GM19035 (cell line): ENCODE measurements around the gene SRPX2.
A peak's percentile ranks its signal among the peaks of the same experiment; 100 is the strongest.

Source experiments
- ATAC-seq: cut with Tn5 transposase; IDR thresholded peaks from one replicate; pipeline ENCODE4 v1.9.1; 2021; ENCODE audit not compliant: unreplicated experiment

Gene SRPX2

DNA sequence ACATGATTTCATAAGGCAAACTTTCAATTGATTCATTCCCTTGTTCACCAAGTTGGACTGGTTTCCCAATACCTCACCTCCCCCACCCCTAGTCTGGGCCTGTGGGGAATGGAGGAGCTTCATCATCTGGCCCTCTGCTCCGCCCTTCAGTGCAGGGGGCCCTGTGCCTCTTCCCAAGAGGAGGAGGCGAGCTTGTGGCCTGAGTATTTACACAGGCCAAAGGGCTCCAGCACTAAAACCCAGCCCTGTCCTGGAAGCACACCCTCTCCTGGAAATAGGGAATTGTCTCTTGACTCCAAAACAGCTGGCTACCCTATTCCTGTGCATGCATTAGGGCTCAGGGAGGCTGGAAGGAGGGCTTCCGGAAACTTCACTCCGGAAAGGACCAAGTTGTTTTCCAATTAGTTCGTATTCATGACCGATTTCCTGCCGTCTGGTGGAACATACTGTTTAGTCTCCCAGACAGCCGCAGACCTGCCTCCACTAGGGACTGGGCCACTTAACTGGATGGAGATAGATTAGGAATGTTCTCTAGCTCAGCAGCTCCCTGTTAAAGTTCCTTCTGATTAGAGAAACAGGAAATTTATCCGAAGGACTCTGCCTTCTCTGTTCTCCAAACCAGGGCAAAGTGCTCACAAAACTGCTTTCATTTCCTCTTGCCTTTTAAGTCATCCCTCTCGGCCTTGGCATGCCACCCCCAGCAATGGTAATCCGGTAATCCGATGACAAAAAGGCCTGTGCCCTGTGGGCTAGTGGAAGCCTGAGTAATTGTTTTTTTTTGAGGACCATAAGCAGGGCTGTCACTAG, 5.8 kb downstream of the SRPX2 start:
- no peak for ATAC-seq

DNA sequence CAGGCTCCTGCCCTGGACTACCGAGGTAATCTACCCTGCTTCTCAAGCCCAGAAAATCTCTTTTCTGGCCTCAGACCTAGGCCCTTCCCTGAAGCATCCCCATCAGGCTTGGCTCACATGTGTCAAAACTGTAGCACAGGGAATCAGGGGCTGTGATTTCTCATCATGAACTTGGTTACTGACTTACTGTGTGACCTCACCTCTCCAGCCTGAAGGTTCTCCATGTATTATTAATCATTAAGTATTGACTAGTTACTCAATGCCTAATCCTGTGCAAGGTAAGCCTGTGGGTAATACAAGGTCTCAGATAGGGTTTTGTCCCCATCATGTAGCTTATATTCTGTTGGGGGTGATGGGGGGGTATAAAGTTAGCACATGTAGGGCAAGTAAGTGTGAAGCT, 6.8 kb downstream of the SRPX2 start:
- ATAC-seq: no peak

DNA sequence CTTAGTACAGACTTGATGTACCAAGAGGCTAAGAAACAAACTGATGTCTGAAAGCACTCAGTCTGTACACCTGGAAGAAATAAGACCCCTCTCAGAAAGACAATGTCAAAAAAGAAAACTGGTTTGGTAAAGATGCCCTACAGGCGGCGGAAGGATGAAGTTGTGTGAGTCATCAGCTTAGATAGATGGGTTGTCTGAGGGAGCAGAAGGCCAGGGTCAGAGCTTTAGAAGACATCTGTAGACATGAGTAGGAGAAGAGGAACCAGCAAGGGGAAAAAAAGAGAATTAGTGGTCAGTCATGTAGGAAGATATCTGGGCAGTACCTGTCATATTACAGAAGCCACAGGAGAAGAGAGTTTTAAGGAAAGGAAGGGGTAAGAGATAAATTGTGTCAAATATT, 8.3 kb downstream of the SRPX2 start:
- no peak for ATAC-seq

DNA sequence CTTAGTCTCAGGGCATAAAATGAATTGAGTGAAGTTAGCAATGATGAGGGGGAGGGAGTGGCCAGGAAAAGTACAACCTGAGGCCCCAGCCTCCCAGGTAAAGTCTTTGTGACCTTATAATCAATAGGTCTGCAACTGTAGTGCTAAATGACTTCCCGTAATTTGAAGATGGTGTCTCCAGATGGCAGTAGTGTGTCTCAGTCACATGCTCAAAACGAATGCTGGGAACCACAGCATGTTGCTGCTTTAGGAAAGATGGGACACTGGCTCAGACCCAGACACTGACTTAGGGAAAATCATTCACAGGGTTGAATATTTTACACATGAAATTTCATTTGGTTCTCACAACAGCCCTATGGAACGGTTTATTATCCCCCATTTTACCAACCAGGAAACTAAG, 10.3 kb downstream of the SRPX2 start:
- ATAC-seq: no peak

DNA sequence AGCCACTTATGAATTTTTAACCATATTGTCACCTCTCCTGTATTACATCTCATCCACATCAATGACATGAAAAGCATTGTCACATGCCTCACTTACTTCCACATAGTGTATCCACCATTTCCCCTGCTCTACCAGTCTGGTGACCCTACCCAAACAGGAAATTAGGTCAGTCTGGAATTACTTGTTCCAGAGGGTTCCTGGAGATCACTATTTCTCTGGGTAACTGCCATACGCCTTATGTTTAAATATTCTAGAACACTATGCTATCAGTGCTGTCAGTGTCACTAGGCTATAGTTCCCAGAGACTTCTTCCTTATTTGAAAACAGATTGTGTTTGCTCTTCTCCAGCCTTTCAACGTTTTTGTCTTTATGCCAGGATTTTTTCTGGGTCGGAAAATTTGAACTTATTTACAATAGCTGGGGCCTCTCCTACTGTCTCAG, 15.0 kb downstream of the SRPX2 start:
- no peak for ATAC-seq

DNA sequence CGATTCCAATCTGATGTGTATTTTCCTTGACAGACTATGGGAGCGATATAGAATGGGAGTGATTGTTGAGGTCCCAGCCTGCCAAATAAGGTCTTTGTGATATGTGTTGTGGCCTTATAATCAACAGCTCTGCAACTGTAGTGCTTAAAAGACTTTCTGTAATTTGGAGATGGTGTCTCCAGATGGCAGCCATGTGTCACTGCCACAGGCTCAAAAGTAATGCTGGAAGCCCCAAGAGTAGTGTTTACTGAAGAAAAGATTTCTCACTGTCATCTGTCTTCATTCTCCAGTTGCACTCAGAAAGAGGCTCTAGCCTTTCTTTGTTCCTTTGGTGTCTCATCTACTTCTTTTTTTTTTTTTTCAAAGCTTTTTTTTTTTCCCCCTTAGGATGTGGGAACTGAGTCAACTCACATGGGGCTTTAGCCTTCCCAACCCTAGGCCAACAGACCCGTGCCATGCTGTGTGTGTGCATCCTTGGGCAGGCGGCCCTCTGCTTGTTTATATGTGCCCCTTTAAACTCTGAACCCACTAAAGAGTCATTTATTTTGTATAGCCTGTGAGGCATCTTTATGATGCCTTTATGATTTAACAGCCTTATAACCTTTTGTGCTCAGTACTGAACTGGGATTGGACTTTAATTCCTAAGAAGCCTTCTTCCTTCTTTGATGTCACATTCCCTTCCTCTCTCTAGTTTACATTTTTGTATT, 15.6 kb downstream of the SRPX2 start:
- ATAC-seq: no peak

DNA sequence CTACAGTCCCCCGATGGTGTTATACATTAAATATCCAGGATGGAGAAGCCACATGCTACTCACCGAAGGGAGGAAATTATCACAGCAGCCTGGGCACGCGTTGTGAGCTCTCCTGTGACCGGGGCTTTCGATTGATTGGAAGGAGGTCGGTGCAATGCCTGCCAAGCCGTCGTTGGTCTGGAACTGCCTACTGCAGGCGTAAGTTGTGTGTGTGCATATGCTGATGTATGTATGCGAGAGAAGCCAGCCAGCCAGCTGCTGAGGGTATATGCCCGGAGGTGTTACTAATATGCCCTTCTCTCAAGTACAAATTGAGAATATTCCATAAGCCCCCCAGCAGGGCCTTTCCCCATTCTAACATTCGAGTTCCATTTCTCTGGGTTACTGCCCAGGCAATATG, 18.2 kb downstream of the SRPX2 start:
- no peak for ATAC-seq

DNA sequence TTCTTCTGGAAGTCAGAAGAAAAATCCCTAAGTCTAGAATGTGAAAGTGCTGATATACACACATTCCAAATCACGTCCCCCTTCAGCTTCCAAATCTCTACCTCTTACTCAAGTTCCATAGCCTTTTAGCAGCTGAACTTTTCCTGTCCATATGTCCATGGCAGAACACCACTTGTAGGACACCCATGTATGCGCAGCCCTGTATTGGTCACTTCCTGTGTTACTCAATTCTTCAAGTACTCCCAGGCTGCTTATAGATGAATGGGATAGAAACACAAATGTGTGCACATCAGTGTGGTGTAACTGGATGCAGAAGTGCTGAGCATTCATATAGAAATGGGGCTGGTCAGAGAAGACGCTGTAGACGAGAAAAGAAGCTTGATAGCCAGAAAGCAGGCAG, 18.8 kb downstream of the SRPX2 start:
- ATAC-seq: no peak

DNA sequence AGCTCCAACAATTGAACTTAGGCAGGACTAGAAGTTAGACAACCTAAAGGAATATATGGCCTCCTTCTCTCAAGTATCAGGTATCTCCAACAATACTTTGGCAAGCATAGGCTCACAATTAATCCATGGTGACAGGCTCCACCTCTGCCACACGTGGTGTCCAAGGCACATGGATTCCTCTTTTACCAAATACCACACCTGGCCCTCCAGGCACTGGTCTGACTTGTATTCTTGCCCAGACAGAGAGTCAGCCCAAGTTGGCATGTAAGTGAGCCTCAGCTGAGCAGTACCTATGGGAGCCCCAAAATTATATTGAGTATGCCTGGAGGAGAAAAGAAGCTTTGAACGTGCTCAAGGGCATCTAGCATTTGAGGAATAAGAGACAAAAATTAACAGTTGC, 19.6 kb downstream of the SRPX2 start:
- ATAC-seq: no peak

DNA sequence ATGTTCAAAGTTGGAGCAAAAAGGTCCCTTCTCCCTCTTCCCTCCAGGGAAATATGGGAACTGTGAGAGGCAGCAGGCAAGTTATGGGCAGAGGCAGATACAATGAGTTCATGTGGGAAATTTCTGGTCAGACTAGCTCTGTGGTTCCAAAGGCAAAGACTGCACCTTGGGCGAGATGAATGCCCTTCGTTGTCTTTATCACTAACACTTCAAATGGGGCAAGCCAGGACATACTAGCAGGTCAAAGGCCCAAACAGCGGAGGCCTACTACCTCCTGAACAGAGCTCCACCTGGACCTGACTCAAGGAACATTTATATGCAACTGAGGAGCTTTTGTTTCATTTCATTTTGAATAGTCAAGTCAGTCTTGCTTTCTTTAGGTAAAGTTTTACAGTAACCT, 29.0 kb downstream of the SRPX2 start:
- no peak for ATAC-seq

DNA sequence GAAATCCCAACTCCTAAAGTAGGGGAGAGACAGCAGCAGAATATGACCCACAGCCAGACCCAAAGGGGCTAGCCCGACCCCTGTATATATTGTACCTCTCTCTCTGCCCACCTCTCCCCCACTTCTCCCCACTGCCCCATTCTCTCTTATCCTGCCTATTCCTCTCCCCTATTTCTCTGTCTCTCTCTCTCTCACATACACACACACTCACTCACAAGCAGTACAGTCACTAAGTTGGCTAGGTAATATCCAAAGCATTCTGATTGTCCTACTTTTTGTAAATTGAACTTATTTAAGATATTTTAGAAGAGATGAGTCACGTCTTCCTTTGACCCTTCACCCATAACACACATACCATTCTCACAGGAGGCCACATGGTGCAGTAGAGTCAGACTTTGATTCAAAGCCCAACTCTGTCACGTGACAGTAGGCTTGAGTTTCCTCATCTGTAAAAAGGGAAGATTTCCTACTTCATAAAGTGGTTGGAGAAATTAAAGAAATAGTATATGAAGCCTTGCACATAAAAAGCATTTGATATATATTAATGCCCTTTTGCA, 29.5 kb downstream of the SRPX2 start:
- no peak for ATAC-seq

DNA sequence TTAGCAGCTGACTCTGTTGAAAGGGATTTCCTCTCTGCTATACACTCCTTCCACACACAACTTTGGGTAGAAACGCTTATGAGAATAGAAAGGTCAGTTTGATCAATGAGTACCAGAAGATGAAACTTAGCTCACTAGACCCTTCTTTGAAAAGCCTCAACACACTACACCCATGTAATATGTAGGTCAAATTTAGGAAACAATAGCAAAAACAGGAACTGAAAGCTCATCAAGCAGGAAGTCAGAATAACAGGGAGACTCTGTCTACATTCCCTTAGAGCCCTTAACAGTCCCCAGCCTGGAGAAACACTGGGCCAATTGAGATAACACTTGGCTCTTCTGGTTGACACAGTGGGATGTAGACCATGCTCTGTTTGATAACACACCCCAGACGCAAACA, 30.7 kb downstream of the SRPX2 start:
- no peak for ATAC-seq

DNA sequence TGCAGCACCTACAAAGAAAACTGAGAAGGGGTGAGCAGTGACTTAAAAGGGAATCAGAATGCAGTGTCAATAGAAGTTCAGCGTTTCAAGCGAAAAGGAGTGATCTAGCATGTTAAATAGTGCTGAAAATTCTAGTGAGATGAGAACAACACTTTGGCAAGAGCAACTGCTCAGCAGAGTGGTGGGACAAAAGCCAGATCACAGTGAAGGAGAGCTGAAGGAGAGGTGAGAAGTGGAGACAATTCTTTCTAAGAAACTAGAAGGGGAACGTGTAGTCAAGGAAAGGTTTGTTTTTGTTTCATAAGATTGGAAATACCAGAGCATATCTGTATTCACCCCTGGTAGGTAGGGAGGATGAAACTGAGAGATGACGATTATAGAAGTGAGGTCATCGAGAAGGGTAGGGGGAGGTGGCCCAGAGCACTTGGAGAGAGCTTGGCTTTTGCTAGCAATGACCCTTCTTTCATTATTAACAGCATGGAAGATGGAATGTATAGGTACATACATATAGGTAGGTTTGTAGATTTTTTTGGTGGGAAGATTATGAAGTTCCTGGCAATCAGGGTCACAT, 33.7 kb downstream of the SRPX2 start:
- ATAC-seq: no peak

DNA sequence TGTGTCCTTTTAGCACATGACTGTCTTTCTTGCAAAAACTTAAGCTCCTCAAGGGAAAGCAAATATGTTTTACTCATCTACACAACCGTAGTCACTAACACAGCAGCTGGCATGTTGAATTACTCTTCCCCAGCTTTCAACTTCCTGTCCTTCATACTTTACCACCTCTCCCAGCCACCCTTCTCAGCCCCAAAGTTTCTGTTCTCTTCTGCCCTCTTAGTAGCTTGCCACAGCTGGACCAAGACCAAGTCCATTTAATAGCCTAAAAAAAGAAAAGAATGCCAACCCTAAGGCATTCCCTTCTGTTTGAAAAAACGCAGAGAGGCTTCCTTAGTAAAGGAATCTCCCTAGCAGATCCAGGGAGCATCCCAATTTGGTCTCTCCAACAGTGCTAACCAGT, 36.8 kb downstream of the SRPX2 start:
- ATAC-seq: no peak

DNA sequence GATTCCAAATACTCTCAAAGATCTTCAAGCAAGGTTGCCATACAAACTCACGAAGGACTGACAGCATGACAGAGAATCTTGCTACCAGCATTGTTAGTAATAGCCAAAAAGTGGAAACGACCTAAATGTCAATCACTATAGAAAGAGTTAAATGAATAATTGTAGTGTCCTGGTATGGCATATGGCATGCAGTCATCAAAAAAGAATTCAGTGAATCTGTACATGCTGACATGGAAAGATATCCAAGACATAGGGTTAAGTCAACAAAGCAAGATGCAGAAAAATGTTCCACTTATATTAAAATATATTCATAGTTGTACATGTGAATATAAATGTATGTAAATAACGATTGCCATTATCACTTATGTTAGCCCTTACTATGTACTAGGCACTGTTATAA, 37.6 kb downstream of the SRPX2 start:
- no peak for ATAC-seq

DNA sequence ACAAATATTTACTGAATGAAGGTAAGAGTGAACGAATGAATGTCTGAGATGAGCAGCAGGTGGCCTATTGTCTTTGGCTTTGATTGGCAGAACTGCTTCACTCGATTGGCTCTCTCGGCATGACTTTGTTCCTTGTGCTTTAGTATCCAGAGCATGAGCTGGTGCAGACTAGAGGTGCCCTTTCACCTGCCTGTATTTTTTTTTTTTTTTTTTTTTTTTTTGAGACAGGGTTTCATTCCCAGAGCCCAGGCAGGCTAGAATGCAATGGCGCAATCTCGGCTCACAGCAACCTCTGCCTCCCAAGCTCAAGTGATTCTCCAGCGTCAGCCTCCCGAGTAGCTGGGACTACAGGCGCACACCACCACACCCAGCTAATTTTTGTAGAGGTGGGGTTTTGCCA, 38.9 kb downstream of the SRPX2 start:
- ATAC-seq: no peak

DNA sequence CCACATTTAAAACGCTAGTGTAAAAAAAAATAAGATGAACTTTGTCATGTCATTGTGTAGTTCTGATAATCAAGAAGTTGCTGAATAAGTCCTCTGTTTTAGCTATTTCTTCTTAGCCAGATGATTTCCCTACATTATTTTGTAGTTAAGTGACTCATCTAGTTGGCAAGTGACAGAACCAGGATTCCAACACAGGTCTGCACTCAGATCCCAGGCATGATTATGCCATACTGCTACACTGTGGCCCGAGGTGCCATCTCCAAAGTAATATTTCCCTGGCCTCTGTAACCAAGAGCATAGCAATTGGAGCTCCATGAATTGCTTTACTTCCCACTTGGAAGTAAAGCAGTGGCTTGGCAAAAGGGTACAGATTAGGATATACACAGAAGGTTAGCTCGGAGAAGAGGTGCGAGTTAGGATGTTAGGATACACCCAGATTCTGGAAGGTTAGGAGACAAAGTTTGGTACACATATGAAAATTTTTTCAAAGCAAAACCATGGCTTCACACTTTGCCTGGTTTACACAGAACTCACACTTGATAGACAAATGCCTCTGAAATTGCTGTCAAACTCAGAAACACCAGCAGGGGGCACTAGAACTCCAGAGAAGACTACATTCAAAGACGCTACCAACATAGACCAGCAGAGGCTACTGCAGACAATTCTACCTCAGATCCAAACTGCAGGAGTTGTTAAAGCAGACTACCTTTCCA, 41.4 kb downstream of the SRPX2 start:
- ATAC-seq: peak; percentile 70

DNA sequence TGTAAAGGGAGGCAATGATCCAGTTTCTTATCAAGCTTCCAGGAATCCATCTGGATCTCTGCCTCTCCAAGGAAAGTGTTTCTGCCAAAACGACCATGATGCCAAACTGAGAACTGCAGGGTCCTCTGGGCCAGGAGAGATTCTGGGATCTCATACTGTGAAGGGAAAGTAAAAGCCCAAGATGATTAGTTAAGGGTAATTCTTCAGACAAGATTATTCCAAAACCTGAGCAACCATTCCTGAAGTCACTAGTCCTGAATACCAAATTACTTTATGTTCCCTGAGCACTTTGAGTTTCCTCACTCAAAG, 42.0 kb downstream of the SRPX2 start:
- ATAC-seq: no peak

DNA sequence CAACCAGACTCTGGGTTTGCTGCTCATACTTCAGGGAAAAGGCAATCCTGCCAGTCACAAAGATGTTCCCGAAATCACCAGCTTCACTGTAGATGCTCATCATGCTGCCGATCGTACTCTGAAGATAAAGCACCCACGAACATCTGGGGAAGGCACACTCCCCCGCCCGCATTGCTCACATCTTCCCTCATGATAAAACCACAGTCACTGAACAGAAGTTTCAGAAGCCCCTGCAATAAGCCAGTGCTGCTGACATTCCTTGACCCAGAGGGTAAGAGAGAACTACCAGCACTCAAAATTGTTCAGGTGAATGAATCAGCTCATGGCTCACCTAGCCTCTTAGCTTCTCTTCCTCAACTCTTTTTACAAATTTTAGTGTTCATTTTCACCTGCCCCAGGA, 43.1 kb downstream of the SRPX2 start:
- peak; percentile 24 for ATAC-seq

DNA sequence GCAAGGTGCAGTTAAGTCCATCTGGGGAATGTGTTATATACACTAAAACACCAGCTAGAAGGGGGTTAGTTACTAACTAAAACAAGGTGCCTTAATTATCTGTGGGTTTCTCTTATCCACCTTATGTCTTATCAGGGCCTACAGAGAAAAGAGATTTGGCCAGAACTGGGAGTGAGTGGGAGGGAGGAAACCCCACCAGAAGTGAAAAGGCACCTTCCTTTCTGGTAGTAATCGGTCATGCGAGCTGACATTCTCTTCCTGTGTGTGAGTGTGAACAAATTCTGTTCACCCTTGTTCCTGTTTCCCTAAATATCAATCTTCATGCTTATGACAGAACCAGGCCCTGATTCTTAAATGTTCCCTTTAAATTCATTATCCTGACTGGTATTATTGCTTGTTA, 43.5 kb downstream of the SRPX2 start:
- ATAC-seq: peak; percentile 66

DNA sequence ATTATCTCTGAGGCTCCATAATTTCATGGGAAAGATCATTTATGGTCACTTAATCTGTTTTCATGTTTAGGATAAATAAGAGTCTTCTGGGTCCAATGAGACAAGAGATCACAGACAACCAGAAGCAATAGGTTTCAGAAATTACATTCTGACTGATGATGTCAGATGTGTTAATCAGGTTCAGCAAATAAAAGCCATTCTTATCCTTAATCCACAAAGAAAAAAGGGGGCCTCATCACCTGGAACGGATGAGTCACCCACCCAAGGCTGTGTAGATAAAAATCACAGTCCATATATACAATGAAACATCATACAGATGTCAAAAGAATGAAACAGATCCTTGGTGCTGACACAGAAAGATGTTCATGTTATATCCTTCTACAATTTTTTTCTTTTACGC, 51.3 kb downstream of the SRPX2 start:
- no peak for ATAC-seq

DNA sequence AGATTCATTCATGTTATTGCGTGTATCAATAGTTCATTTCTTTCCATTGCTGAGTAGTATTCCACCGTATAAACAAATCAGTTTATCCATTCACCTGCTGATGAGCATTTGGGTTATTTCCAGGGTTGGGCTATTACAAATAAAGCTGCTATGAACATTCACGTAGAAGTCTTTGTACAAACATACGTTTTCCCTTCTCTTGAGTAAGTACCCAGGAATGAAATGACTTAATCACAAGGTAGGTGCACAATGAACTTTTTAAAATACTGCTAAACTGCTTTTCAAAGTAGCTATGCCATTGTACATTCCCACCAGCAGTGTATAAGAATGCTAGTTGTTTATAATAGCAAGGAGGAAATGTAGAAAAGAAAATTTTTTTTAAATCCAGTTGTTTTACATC, 52.0 kb downstream of the SRPX2 start:
- no peak for ATAC-seq
